Measurements from ENCODE around the gene MFNG. TPM values are rescaled to one million over a fixed set of nuclear protein-coding genes. Genes with fewer than 3 reads are reported as not detected.

MFNG gene
- total RNA-seq, 1 experiment from 2014 or later: 4.5 TPM

DNA sequence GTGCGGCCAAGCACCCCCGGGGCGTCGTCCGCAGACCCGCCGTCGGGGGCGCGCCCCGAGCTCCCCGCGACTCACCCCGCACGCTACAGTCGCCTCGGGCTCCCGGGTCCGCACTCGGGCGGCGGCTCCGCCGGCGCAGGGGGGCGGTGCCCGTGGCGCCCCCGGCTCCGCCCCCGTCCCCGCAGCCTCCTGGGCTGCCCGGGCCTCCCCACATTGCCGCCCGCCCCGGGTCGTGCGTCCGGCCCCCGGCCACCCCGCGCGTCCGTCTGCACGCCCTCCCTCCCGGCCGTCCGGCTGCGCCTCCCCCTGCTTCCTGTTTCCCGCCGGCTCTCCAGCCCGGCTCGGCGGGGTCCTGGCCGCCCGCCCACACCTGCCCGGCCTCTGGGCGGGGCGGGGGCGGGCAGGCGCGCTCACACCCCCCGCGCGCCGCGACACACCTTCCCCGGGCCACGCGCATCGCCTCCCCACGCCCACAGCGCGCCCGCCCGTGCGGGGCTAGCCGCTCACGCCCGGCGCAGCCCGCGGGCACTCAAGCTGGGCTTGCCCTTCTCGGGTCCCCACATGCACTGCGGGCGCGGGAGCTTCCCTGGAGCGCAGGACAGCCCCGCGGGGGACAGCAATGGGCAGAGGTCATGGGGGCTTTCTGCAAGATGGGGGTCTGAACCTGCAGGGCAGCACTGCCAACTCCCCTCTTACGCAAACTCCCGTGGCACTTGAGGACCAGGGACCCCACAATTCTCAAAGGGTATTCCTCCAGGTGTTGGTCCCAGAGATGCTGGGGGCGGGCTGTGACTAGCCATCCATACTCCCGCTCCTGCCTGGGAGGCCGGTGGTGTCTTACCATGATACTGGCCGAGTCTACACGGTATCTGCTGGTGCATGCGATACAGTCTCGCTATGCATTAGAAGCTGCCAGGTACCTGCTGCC lies 33.3 kb upstream of the MFNG start, which contains the start of gene CARD10:
Gene CARD10 (minus strand): TSS at position 148 of the 928 bp plus-strand sequence. CDS start 215 bp downstream, outside the sequence.
- intact Hi-C loops (cut with micrococcal nuclease): no loop called here
- Histone ChIP-seq H2AFZ (ENCODE audit: low read depth, low read length, poor library complexity, severe bottlenecking) (no peak within 1 kb of the TSS), H3K27me3 (ENCODE audit: insufficient read depth, low read length) (no peaks in the 10 kb centered on the region), H3K36me3 (ENCODE audit: control insufficient read depth in 1 of 2, insufficient read depth in 2 of 2, low read length in 2 of 2) (peaks cover 4 to 19% of the 10 kb centered on the region in 2 experiments; a peak in 3 of 4 replicates), H3K79me2 (ENCODE audit: insufficient read depth, low read length) (peaks cover 25% of the 10 kb centered on the region), H3K4me1 (ENCODE audit: control insufficient read depth in 1 of 2, insufficient read depth in 2 of 2, low read length in 2 of 2) (peaks cover 6 to 46% of the 10 kb centered on the region in 2 experiments; a peak in 3 of 4 replicates), H3K9ac (ENCODE audit: low read length) (peak within 1 kb of the TSS; percentile 81), H3K9me3 (ENCODE audit: control insufficient read depth in 1 of 2, insufficient read depth in 1 of 2, low read depth in 1 of 2, low read length in 2 of 2) (no peaks in the 10 kb centered on the region), H4K20me1 (ENCODE audit: insufficient read depth) (no peaks in the 10 kb centered on the region), H3K9me2 (ENCODE audit: insufficient read depth) (no peaks in the 10 kb centered on the region), H3K4me2 (ENCODE audit: low read length) (peak within 1 kb of the TSS; percentile 74), H3K4me3 (replicated peaks in 1 of 2; ENCODE audit: low read depth in 1 of 2, low read length in 2 of 2) (peak within 1 kb of the TSS; percentile 69 to 89), H3K27ac (ENCODE audit: low read depth, low read length) (peak within 1 kb of the TSS; percentile 68)
- ChIA-PET POLR2A (no interaction called here), RAD21 (ENCODE audit: low non-redundant PET in 1 of 2, low total read pairs in 2 of 2, uncharacterized antibody in 2 of 2, unreplicated experiment in 2 of 2) (interaction anchor here in 1 of 2 experiments (0.6 to 0.7 kb wide), 2 partner anchors 30 to 47 kb away, joined by 3 to 12 read pairs; no protein-coding TSS in a partner anchor), CTCF (no interaction called here)
- no TSS peak for BruUV-seq (replicated peaks)
- DNase-seq (ENCODE audit: low read depth, low spot score) (no peak), ATAC-seq (peak; percentile 74)
- TF ChIP-seq, protein P1, sequence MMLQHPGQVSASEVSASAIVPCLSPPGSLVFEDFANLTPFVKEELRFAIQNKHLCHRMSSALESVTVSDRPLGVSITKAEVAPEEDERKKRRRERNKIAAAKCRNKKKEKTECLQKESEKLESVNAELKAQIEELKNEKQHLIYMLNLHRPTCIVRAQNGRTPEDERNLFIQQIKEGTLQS (IDR thresholded peaks at IDR 0.05): no peak
- peak; percentile 7; the same call in 1 of the 2 replicates for TF ChIP-seq SP1 (IDR thresholded peaks at IDR 0.05; ENCODE audit: low read depth)
- peak; percentile 27; the same call in 1 of the 2 replicates for TF ChIP-seq ZFX (IDR thresholded peaks at IDR 0.05)
- peak; percentile 34; the same call in 1 of the 2 replicates for TF ChIP-seq POLR2AphosphoS5 (IDR thresholded peaks at IDR 0.05; ENCODE audit: low read depth, low read length)
- no peak for TF ChIP-seq SIN3A (IDR thresholded peaks at IDR 0.05; ENCODE audit: low read depth)
- TF ChIP-seq EGR1 (IDR thresholded peaks at IDR 0.05; ENCODE audit: low read depth): 0 out of 2 replicates have a peak, but pooled peaks have one; percentile 20

Data from HCT116 (cell line).